MCF 10A (cell line): ENCODE data around the gene LAMTOR5. TPM values are rescaled to one million over a fixed set of nuclear protein-coding genes. Genes with fewer than 3 reads are reported as not detected.
"Not testable (repeated sequence)": the region's sequence is repeated elsewhere in the genome, so short reads cannot be mapped to it uniquely, and the experiment has no call there.

Experiments
- BruUV-seq: library from RNA; stranded (reverse); fragments of 400-500 nt; replicated peaks from 2 replicates; lab custom pipeline; 2021; lab: Mats Ljungman, UMichigan
- CTCF ChIA-PET: fragments of 300-600 bp; sonication (Branson Sonifier 250); formaldehyde crosslinking; extraction: SDS; loops from one replicate; lab custom pipeline; 2021; ENCODE audit warnings: antibody characterized with exemption, inconsistent platforms; lab: Yijun Ruan, JAX
- POLR2A ChIA-PET: fragments of 300-600, 350-650 bp; sonication (Branson Sonifier 250); formaldehyde crosslinking; extraction: SDS; loops from one replicate; lab custom pipeline; 2020; ENCODE audit warnings: antibody characterized with exemption, inconsistent platforms; lab: Yijun Ruan, JAX
- DNase-seq: peaks from one replicate; pipeline ENCODE4 v3.0.0-alpha.2; 2018; ENCODE audit not compliant: unreplicated experiment
- H3K27ac Mint-ChIP-seq: one replicate; pipeline ENCODE4 v1.8.0; 2022; ENCODE audit warnings: mild to moderate bottlenecking, low read depth, mixed read lengths; ENCODE audit not compliant: unreplicated experiment
- H3K27me3 Mint-ChIP-seq: one replicate; pipeline ENCODE4 v1.8.0; 2022; ENCODE audit warnings: mixed read lengths; ENCODE audit not compliant: insufficient read depth, unreplicated experiment
- H3K36me3 Mint-ChIP-seq: one replicate; pipeline ENCODE4 v1.8.0; 2022; ENCODE audit warnings: mild to moderate bottlenecking, moderate library complexity, mixed read lengths; ENCODE audit not compliant: insufficient read depth, unreplicated experiment
- H3K4me1 Mint-ChIP-seq: one replicate; pipeline ENCODE4 v1.8.0; 2022; ENCODE audit warnings: mixed read lengths; ENCODE audit not compliant: insufficient read depth, unreplicated experiment
- H3K4me3 Mint-ChIP-seq: one replicate; pipeline ENCODE4 v1.8.0; 2022; ENCODE audit warnings: mild to moderate bottlenecking, moderate library complexity, mixed read lengths; ENCODE audit not compliant: unreplicated experiment
- H3K9me3 Mint-ChIP-seq: one replicate; pipeline ENCODE4 v1.8.0; 2022; ENCODE audit warnings: mixed read lengths; ENCODE audit not compliant: unreplicated experiment
- intact Hi-C: fragments of 100-400 bp; cut with micrococcal nuclease; formaldehyde crosslinking; loops from 2 replicates; pipeline ENCODE4 v1.14.1; 2022
- total RNA-seq: library from RNA; stranded (reverse); gene quantifications from 2 replicates; pipeline ENCODE4 v1.2.3, GENCODE V29; 2022
- TF ChIP-seq, protein P1 (sequence below): fragments of 200-600 bp; IDR thresholded peaks from one replicate; pipeline ENCODE4 v1.8.0; 2022; ENCODE audit warnings: antibody characterized with exemption, mild to moderate bottlenecking; ENCODE audit not compliant: unreplicated experiment

Gene LAMTOR5
- total RNA-seq, 1 experiment from 2014 or later, result 111 TPM

DNA sequence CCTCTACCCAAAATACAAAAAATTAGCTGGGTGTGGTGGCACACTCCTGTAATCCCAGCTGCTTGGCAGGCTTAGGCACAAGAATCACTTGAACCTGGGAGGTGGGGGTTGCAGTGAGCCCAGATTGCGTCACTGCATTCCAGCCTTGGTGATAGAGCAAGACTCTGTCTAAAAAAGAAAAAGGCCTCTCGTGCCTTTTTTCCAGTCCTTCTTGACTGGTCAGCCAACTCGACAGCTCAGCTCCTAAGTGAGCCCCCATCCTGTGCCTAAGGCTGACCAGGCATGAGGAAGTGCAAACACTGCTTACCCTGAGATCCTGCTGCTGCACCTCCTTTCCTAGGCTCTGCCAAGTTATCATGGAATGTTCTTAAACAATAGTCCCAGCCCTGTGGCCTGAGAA, 33.4 kb upstream of the LAMTOR5 start:
- no peaks in the 10 kb centered on the region for H3K36me3 Mint-ChIP-seq
- H3K9me3 Mint-ChIP-seq, result no peaks in the 10 kb centered on the region
- H3K4me3 Mint-ChIP-seq, result no peak overlapping the region
- TF ChIP-seq, protein P1, sequence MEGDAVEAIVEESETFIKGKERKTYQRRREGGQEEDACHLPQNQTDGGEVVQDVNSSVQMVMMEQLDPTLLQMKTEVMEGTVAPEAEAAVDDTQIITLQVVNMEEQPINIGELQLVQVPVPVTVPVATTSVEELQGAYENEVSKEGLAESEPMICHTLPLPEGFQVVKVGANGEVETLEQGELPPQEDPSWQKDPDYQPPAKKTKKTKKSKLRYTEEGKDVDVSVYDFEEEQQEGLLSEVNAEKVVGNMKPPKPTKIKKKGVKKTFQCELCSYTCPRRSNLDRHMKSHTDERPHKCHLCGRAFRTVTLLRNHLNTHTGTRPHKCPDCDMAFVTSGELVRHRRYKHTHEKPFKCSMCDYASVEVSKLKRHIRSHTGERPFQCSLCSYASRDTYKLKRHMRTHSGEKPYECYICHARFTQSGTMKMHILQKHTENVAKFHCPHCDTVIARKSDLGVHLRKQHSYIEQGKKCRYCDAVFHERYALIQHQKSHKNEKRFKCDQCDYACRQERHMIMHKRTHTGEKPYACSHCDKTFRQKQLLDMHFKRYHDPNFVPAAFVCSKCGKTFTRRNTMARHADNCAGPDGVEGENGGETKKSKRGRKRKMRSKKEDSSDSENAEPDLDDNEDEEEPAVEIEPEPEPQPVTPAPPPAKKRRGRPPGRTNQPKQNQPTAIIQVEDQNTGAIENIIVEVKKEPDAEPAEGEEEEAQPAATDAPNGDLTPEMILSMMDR, result no peak
- DNase-seq, result peak; percentile 32
- peaks cover 21% of the 10 kb centered on the region for H3K4me1 Mint-ChIP-seq
- no TSS peak for BruUV-seq
- intact Hi-C loops, result no loop called here
- H3K27ac Mint-ChIP-seq, result peak overlapping the region; percentile 65
- CTCF ChIA-PET, result interaction anchor here (0.6 to 8.5 kb wide), 14 partner anchors 12 to 239 kb away, joined by 3 to 59 read pairs (median 4); no protein-coding TSS in a partner anchor
- POLR2A ChIA-PET, result interaction anchor here (0.7 to 2.4 kb wide), 6 partner anchors 10 to 55 kb away, joined by 3 to 6 read pairs (median 4); partner anchors contain the start of genes LAMTOR5 and PROK1
- H3K27me3 Mint-ChIP-seq, result peaks cover 11% of the 10 kb centered on the region

DNA sequence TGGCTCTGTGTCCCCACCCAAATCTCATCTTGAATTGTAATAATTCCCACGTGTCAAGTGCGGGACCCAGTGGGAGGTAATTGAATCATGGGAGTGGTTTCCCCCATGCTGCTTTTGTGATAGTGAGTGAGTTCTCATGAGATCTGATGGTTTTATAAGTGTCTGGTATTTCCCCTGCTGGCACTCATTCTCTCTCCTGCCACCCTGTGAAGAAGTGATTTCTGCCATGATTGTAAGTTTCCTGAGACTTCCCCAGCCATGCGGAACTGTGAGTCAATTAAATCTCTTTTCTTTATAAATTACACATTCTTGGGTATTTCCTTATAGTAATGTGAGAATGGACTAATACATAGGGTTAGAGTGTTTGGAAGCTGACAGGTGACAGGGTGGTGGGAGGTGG, 32.4 kb upstream of the LAMTOR5 start:
- intact Hi-C loops, H3K27ac Mint-ChIP-seq, H3K9me3 Mint-ChIP-seq, BruUV-seq, H3K4me3 Mint-ChIP-seq, DNase-seq, H3K36me3 Mint-ChIP-seq: not testable (repeated sequence)
- POLR2A ChIA-PET, result interaction anchor here (0.7 kb wide), 1 partner anchor 106 kb away, joined by 3 read pairs; no protein-coding TSS in a partner anchor
- H3K27me3 Mint-ChIP-seq, result peaks cover 11% of the 10 kb centered on the region
- H3K4me1 Mint-ChIP-seq, result peaks cover 21% of the 10 kb centered on the region
- CTCF ChIA-PET, result interaction anchor here (0.7 to 12.3 kb wide), 8 partner anchors 15 to 238 kb away, joined by 3 to 200 read pairs (median 5); partner anchors contain the start of gene LAMTOR5

DNA sequence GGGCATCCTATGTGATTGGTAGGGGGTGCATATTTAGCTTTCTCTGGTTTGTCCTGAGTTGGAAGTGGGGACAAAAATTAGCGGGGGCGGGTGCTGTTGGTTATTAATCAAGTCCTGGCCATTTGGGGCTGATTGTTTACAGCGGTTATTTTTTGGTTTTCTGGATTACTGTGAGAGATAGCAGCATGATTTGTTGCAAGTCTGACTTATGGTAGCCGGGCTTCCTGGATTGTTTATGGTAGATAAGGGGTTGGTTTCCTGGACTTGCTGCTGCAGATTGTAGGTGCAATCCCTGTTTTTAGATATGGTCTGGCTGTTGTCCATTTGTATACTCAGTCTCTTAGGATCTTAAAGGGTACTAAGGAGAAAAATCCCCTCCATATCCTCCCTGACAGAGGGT, 31.4 kb upstream of the LAMTOR5 start:
- no peaks in the 10 kb centered on the region for H3K36me3 Mint-ChIP-seq
- POLR2A ChIA-PET, result interaction anchor here (0.6 to 0.8 kb wide), 2 partner anchors 13 to 28 kb away, joined by 3 to 4 read pairs; no protein-coding TSS in a partner anchor
- no TSS peak for BruUV-seq
- CTCF ChIA-PET, result interaction anchor here (0.6 to 12.3 kb wide), 6 partner anchors 8 to 559 kb away, joined by 3 to 200 read pairs (median 5); partner anchors contain the start of gene LAMTOR5
- H3K4me3 Mint-ChIP-seq, result no peak overlapping the region
- DNase-seq, result no peak
- H3K9me3 Mint-ChIP-seq, result no peaks in the 10 kb centered on the region
- H3K27me3 Mint-ChIP-seq, result peaks cover 5% of the 10 kb centered on the region
- TF ChIP-seq, protein P1, result no peak
- no peak overlapping the region for H3K27ac Mint-ChIP-seq
- intact Hi-C loops, result no loop called here
- peaks cover 27% of the 10 kb centered on the region for H3K4me1 Mint-ChIP-seq

DNA sequence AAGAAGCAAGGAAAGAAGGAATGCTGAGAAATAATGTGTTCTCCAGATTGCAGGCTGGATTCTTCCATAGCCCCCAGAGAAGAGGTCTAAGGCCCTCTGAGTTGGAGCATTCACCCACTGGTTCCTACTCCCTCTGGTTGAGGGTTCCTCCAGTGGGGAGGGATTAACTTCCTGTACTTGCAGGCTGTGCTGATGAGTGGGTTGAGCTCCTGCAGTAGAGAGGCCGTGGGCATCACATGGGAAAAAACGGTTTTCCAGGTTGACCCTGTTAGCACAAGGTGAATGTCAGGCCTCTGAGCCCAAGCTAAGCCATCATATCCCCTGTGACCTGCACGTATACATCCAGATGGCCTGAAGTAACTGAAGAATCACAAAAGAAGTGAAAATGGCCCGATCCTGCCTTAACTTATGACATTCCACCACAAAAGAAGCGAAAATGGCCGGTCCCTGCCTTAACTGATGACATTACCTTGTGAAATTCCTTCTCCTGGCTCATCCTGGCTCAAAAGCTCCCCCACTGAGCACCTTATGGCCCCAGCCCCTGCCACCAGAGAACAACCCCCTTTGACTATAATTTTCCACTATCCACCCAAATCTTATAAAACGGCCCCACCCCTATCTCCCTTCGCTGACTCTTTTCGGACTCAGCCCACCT, 30.3 kb upstream of the LAMTOR5 start:
- H3K4me1 Mint-ChIP-seq, result peaks cover 37% of the 10 kb centered on the region
- BruUV-seq, H3K36me3 Mint-ChIP-seq, POLR2A ChIA-PET, H3K27ac Mint-ChIP-seq, H3K27me3 Mint-ChIP-seq, H3K9me3 Mint-ChIP-seq, intact Hi-C loops, DNase-seq, H3K4me3 Mint-ChIP-seq: not testable (repeated sequence)
- CTCF ChIA-PET, result interaction anchor here (1.0 to 12.3 kb wide), 4 partner anchors 7 to 27 kb away, joined by 3 to 200 read pairs (median 40); partner anchors contain the start of gene LAMTOR5

DNA sequence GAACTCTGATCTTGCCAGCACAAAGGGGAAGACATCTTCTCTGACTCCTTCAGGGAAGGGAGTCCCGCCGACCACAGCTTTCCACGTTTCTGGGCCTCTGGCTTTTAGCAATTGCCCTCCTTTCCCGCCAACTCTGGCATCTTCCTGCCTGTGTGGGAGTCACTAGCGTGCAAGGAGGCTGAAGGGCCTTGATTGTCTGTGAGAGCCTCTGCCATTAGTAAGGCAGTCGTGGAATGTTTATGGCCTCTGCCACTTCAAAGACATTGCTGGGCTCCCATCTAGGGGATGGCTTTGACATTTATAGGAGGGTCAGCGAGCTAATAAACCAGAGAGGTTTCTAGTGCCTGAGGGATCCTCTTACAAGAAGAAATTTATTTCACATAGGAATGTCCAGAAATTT, 29.1 kb upstream of the LAMTOR5 start:
- H3K9me3 Mint-ChIP-seq, result no peaks in the 10 kb centered on the region
- BruUV-seq, result no TSS peak
- peaks cover 5% of the 10 kb centered on the region for H3K27me3 Mint-ChIP-seq
- intact Hi-C loops, result no loop called here
- TF ChIP-seq, protein P1, result no peak
- ChIA-PET CTCF (interaction anchor here (0.5 to 12.3 kb wide), 5 partner anchors 25 to 87 kb away, joined by 3 to 200 read pairs (median 30); partner anchors contain the start of gene LAMTOR5), POLR2A (interaction anchor here (0.6 to 1.4 kb wide), 2 partner anchors 13 to 94 kb away, joined by 3 read pairs; no protein-coding TSS in a partner anchor)
- DNase-seq, result no peak
- H3K4me3 Mint-ChIP-seq, result no peak overlapping the region
- no peak overlapping the region for H3K27ac Mint-ChIP-seq
- H3K4me1 Mint-ChIP-seq, result peaks cover 32% of the 10 kb centered on the region
- H3K36me3 Mint-ChIP-seq, result no peaks in the 10 kb centered on the region
